ENCODE measurements around the gene SLC7A14. TPM values are rescaled to one million over a fixed set of nuclear protein-coding genes. Genes with fewer than 3 reads are reported as not detected.

SLC7A14 gene
- polyA plus RNA-seq, 3 donors from 2014 or later, result not detected

- no peaks in the 10 kb centered on the region for H3K4me1 Mint-ChIP-seq
Observed at GRCh38 chr3:170542704-170543103, 43.2 kb downstream of the SLC7A14 start.

GRCh38 chr3:170539897-170540296 lies 46.0 kb downstream of the SLC7A14 start:
- no peaks in the 10 kb centered on the region for H3K36me3 Mint-ChIP-seq
- H3K27me3 Mint-ChIP-seq (ENCODE audit: low read depth in 3 of 3), result peaks cover 4 to 8% (median 4%) of the 10 kb centered on the region in 3 donors
- no peak overlapping the region for H3K4me3 Mint-ChIP-seq
- H3K4me1 Mint-ChIP-seq, result no peaks in the 10 kb centered on the region
- DNase-seq, result no peak
- no peak overlapping the region for H3K27ac Mint-ChIP-seq
- no peaks in the 10 kb centered on the region for H3K9me3 Mint-ChIP-seq

More at GRCh38 chr3:170542704-170543103, 43.2 kb downstream of the SLC7A14 start:
- Mint-ChIP-seq H3K9me3 (no peaks in the 10 kb centered on the region), H3K4me3 (no peak overlapping the region), H3K27ac (no peak overlapping the region), H3K36me3 (no peaks in the 10 kb centered on the region), H3K27me3 (ENCODE audit: low read depth in 3 of 3) (peaks cover 2 to 15% (median 4%) of the 10 kb centered on the region in 3 donors)
- no peak for DNase-seq

- no peaks in the 10 kb centered on the region for H3K9me3 Mint-ChIP-seq
- H3K4me3 Mint-ChIP-seq, result no peak overlapping the region
- H3K4me1 Mint-ChIP-seq, result no peaks in the 10 kb centered on the region
- peaks cover 4% of the 10 kb centered on the region in 3 donors for H3K27me3 Mint-ChIP-seq (ENCODE audit: low read depth in 3 of 3)
- no peaks in the 10 kb centered on the region for H3K36me3 Mint-ChIP-seq
- no peak overlapping the region for H3K27ac Mint-ChIP-seq
- DNase-seq, result no peak
Observed at GRCh38 chr3:170536712-170537111, 49.2 kb downstream of the SLC7A14 start.

GRCh38 chr3:170534227-170534626 lies 51.6 kb downstream of the SLC7A14 start:
- no peaks in the 10 kb centered on the region for H3K36me3 Mint-ChIP-seq

GRCh38 chr3:170532573-170532972 lies 53.3 kb downstream of the SLC7A14 start:
- H3K4me3 Mint-ChIP-seq, result no peak overlapping the region
- H3K27ac Mint-ChIP-seq, result no peak overlapping the region
- no peak for DNase-seq
- no peaks in the 10 kb centered on the region for H3K9me3 Mint-ChIP-seq
- peaks cover 0 to under 1% (median 0%) of the 10 kb centered on the region in 3 donors for H3K27me3 Mint-ChIP-seq (ENCODE audit: low read depth in 3 of 3)
- H3K4me1 Mint-ChIP-seq, result no peaks in the 10 kb centered on the region
- no peaks in the 10 kb centered on the region for H3K36me3 Mint-ChIP-seq

More at GRCh38 chr3:170534227-170534626, 51.6 kb downstream of the SLC7A14 start:
- Mint-ChIP-seq H3K4me1 (no peaks in the 10 kb centered on the region), H3K4me3 (no peak overlapping the region), H3K27me3 (ENCODE audit: low read depth in 3 of 3) (peaks cover 4% of the 10 kb centered on the region in 3 donors), H3K27ac (no peak overlapping the region), H3K9me3 (no peaks in the 10 kb centered on the region)
- DNase-seq, result no peak

DNA sequence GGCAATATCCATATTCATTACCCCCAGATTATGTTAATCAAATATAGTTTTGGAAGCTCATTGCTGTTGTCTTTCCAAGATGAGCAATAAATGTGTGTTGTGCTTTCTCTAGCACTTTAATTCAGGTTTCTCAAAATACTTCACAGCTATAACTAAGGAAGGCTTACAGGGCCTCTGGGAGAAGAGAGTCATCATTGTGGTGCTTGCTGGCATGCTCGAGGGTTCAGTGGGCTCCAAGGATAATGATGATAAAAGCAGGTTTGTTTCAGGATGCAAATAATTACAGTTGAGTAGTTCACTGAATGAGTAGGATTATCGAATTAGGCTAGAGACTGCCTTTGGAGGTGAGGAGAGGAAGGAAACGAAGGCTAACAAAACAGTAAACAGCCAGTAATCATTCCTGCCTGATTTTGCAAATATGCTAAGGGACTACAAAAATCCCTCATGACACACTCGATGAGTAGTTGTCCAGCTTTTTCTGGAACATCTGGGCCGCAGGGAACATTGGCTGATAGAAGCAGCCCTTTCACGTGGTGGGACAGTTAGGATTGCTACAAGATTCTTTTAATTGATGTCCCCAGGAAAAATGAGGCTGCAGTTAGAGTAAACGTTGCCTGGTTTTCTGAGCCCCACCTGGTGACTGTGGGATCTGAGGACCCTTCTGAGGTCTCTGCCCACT lies 54.1 kb downstream of the SLC7A14 start:
- no peaks in the 10 kb centered on the region for H3K9me3 Mint-ChIP-seq
- H3K4me3 Mint-ChIP-seq, result no peak overlapping the region
- no peaks in the 10 kb centered on the region for H3K36me3 Mint-ChIP-seq
- H3K27me3 Mint-ChIP-seq (ENCODE audit: low read depth in 3 of 3), result no peaks in the 10 kb centered on the region
- no peak overlapping the region for H3K27ac Mint-ChIP-seq
- DNase-seq, result no peak
- H3K4me1 Mint-ChIP-seq, result no peaks in the 10 kb centered on the region

DNA sequence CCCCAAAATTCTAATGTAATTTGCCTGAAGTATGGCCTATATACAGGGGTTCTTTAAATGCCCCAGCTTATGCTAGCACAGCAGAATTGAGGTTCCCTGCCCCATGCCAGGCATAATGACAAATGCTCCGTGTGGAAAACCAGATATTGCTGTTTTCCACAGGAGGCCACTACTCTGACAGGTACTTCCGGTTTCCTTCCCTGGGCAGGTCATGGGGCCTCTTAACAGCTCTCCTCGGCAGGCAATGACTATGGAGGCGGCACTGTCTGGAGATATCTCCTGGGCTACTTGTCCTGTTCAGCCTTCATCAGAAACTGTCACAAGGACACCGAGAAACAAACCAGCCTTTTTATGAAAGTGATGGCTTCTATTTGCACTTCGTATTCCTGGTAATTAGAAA lies 54.8 kb downstream of the SLC7A14 start:
- Mint-ChIP-seq H3K9me3 (no peaks in the 10 kb centered on the region), H3K27ac (no peak overlapping the region), H3K4me1 (no peaks in the 10 kb centered on the region), H3K4me3 (no peak overlapping the region), H3K36me3 (no peaks in the 10 kb centered on the region), H3K27me3 (ENCODE audit: low read depth in 3 of 3) (no peaks in the 10 kb centered on the region)
- DNase-seq, result no peak

- H3K27ac Mint-ChIP-seq, result no peak overlapping the region
- H3K4me3 Mint-ChIP-seq, result no peak overlapping the region
- peaks cover 0 to 4% (median 0%) of the 10 kb centered on the region in 3 donors for H3K27me3 Mint-ChIP-seq (ENCODE audit: low read depth in 3 of 3)
- H3K9me3 Mint-ChIP-seq, result no peaks in the 10 kb centered on the region
- no peaks in the 10 kb centered on the region for H3K36me3 Mint-ChIP-seq
- H3K4me1 Mint-ChIP-seq, result no peaks in the 10 kb centered on the region
- DNase-seq, result no peak
Observed at GRCh38 chr3:170529912-170530311, 56.0 kb downstream of the SLC7A14 start.

GRCh38 chr3:170529346-170529745 lies 56.5 kb downstream of the SLC7A14 start:
- Mint-ChIP-seq H3K36me3 (no peaks in the 10 kb centered on the region), H3K4me1 (no peaks in the 10 kb centered on the region), H3K4me3 (no peak overlapping the region), H3K27me3 (ENCODE audit: low read depth in 3 of 3) (peaks cover 0 to 4% (median 0%) of the 10 kb centered on the region in 3 donors), H3K27ac (no peak overlapping the region), H3K9me3 (no peaks in the 10 kb centered on the region)
- no peak for DNase-seq

DNA sequence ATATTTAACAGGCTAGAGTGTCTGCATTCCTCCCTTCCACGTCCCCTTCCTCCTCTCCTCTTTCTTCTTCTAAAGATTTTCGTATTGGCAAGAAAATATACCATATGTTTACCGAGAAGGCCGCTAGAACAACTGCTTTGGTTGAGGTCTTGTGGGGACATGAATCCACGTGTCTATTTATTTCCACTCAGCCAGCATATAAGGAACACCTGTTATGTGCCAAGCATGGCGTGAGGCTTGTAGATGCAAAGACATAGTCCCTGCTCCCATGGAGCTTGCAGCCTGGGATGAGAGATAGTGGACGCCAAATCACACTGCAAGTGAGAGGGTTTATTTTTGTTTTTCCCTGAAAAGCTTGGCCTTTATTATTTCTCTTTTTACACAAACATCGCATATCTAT lies 57.1 kb downstream of the SLC7A14 start:
- Mint-ChIP-seq H3K36me3 (no peaks in the 10 kb centered on the region), H3K27ac (no peak overlapping the region), H3K4me3 (no peak overlapping the region), H3K9me3 (no peaks in the 10 kb centered on the region), H3K27me3 (ENCODE audit: low read depth in 3 of 3) (peaks cover 0 to 4% (median 0%) of the 10 kb centered on the region in 3 donors), H3K4me1 (no peaks in the 10 kb centered on the region)
- DNase-seq, result no peak

DNA sequence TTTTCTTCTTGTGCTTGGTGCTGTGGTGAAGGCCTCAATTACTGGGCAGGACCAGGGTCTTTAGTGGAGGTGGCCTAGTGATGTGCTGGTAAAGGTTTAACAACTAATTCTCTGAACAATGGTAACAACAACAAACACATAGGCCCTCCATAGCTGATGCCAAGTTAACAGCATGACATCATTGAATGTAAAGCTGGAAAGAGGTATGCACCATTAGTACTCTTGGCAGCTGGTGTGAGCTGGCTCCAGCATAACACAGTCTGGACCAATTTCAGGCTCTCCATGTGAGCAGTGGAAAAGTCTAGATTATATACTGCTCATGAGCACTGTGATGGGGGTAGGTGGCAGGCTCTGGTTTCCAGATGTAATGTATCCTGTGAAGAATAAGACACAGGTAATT lies 61.8 kb downstream of the SLC7A14 start:
- no peaks in the 10 kb centered on the region for H3K4me1 Mint-ChIP-seq
- no peak overlapping the region for H3K4me3 Mint-ChIP-seq
- H3K27me3 Mint-ChIP-seq (ENCODE audit: low read depth in 3 of 3), result peaks cover 0 to 4% (median 0%) of the 10 kb centered on the region in 3 donors
- no peaks in the 10 kb centered on the region for H3K9me3 Mint-ChIP-seq
- DNase-seq, result no peak
- no peaks in the 10 kb centered on the region for H3K36me3 Mint-ChIP-seq
- H3K27ac Mint-ChIP-seq, result no peak overlapping the region

DNA sequence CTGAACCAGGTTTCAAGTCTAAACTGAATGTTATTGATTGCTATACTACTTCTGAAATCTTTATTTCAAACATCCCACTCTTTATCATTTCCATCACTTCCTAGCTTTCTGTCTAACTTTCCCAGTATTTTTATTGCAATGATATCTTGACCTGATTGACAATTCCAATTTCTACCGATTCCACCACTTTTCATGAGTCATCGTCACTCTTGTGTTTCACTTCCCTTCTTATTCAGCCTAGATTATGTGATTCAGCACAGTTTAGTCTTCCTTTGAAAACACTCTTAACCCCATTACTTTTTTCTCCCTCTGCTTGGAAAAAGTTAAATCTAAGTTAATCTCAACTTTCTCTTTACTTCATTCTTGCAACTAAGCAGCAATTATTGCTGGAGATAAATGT lies 62.6 kb downstream of the SLC7A14 start:
- DNase-seq, result no peak
- H3K36me3 Mint-ChIP-seq, result no peaks in the 10 kb centered on the region
- no peaks in the 10 kb centered on the region for H3K9me3 Mint-ChIP-seq
- no peak overlapping the region for H3K4me3 Mint-ChIP-seq
- H3K4me1 Mint-ChIP-seq, result no peaks in the 10 kb centered on the region
- H3K27ac Mint-ChIP-seq, result no peak overlapping the region
- H3K27me3 Mint-ChIP-seq (ENCODE audit: low read depth in 3 of 3), result peaks cover 0 to 4% (median 3%) of the 10 kb centered on the region in 3 donors

DNA sequence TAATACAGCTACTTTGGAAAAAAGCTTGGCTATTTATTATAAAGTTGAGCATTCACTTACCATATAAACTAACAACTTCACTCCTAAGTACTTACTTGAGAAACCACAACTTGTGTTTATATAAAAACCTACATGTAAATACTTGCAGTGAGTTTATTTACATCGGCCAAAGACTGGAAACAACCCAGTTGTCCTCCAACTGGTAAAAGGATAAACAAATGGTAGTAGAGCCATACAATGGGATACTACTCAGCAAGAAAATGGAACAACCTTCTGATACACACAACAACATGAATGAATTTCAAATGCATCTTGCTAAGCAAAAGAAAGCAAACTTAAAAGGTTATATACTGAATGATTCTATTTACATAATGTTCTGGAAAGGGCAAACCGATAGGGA lies 63.7 kb downstream of the SLC7A14 start:
- DNase-seq, result no peak
- Mint-ChIP-seq H3K27ac (no peak overlapping the region), H3K9me3 (no peaks in the 10 kb centered on the region), H3K27me3 (ENCODE audit: low read depth in 3 of 3) (peaks cover 0 to 4% (median 4%) of the 10 kb centered on the region in 3 donors), H3K4me1 (no peaks in the 10 kb centered on the region), H3K36me3 (no peaks in the 10 kb centered on the region), H3K4me3 (no peak overlapping the region)

GRCh38 chr3:170520996-170521395 lies 64.9 kb downstream of the SLC7A14 start:
- Mint-ChIP-seq H3K4me3 (no peak overlapping the region), H3K36me3 (no peaks in the 10 kb centered on the region), H3K9me3 (no peaks in the 10 kb centered on the region), H3K4me1 (no peaks in the 10 kb centered on the region), H3K27me3 (ENCODE audit: low read depth in 3 of 3) (peaks cover 0 to 4% (median 4%) of the 10 kb centered on the region in 3 donors), H3K27ac (no peak overlapping the region)
- no peak for DNase-seq
